Adrenal gland (tissue), 12 donors: ENCODE measurements around the gene DNAH9. TPM values are rescaled to one million over a fixed set of nuclear protein-coding genes. Genes with fewer than 3 reads are reported as not detected.

Source experiments
- DNase-seq, 7 donors: peaks; one replicate each; pipeline ENCODE4 v3.0.0-alpha.2; 2019 to 2020
- H3K27ac ChIP-seq, 5 donors: fragments of 200-600 bp; sonication (generic) in 4 of 5; 1 replicate in 3 of 5; 2 replicates in 2 of 5; pipeline versions ENCODE4 v1.5.1 to v1.8.0; 2016 to 2020; ENCODE audit warnings: mild to moderate bottlenecking in 1 of 5
- H3K27me3 ChIP-seq: fragments of 200-600 bp; 2 replicates; pipeline ENCODE4 v1.8.0; 2021
- H3K36me3 ChIP-seq, 2 donors: fragments of 200-600 bp; replicated peaks in 1 of 2; 1 replicate in 1 of 2; 2 replicates in 1 of 2; pipeline versions ENCODE4 v1.5.1 to v1.8.0; 2018 to 2022
- H3K4me1 ChIP-seq, 2 donors: fragments of 200-600 bp; replicated peaks in 1 of 2; 1 replicate in 1 of 2; 2 replicates in 1 of 2; pipeline versions ENCODE4 v1.5.1 to v1.8.0; 2018 to 2021
- H3K4me3 ChIP-seq, 4 donors: fragments of 200-600 bp; sonication (generic) in 3 of 4; one replicate each; pipeline ENCODE4 v1.5.1; 2016 to 2018
- H3K9me3 ChIP-seq, 3 donors: fragments of 200-600 bp; sonication (generic) in 1 of 3; replicated peaks in 1 of 3; 1 replicate in 2 of 3; 2 replicates in 1 of 3; pipeline versions ENCODE4 v1.5.1 to v1.8.0; 2016 to 2021
- POLR2A ChIP-seq, 2 donors: fragments of 450-650 bp; IDR thresholded peaks; one replicate each; pipeline ENCODE4 v1.6.1; 2017; ENCODE audit warnings: antibody characterized with exemption in 2 of 2, mild to moderate bottlenecking in 2 of 2, moderate library complexity in 1 of 2
- WGBS, 4 donors: extraction: QIAGEN DNeasy Blood & Tissue Kit in 2 of 4; methylation state at CpG; one replicate each; pipeline versions ENCODE4 v1.1.5 to v1.1.7; 2013 to 2017; 5-methylcytosine and 5-hydroxymethylcytosine counted together
- intact Hi-C, 2 donors: fragments of 100-400 bp; cut with DNase I; formaldehyde crosslinking; loops; one replicate each; pipeline versions ENCODE4 v1.14.1 to v1.15.0; 2022 to 2023
- polyA plus RNA-seq, 3 donors: library from polyadenylated mRNA; stranded (reverse); fragments of 200-250 nt in 2 of 3; fragments of 350-450 nt in 1 of 3; fragmentation: Illumina TruSeq in 1 of 3; extraction: RNeasy Lipid Tissue Mini Kit (QIAGEN cat#74804) in 1 of 3; gene quantifications; one replicate each; pipeline ENCODE4 v1.2.3, GENCODE V29; 2013 to 2014
- total RNA-seq, 9 donors: library from RNA; depleted of rRNA in 4 of 9; stranded (reverse); fragments of >200 nt in 4 of 9; fragments of 120-200 nt in 1 of 9; fragmentation: NEBNext Ultra II Directional in 1 of 9; extraction: Animal tissue kit (Norgen Biotek cat#: 25700) in 1 of 9; gene quantifications; one replicate each; pipeline versions ENCODE4 v1.1.0 to v1.2.4, GENCODE V29; 2013 to 2023
- TF ChIP-seq, protein P1 (sequence below), 6 experiments: fragments of 450-650 bp in 4 of 6; fragments of 200-600 bp in 2 of 6; sonication (generic) in 1 of 6; IDR thresholded peaks; 1 replicate in 5 of 6; 2 replicates in 1 of 6; pipeline versions ENCODE4 v1.5.1 to v1.8.0; 2016 to 2021; ENCODE audit warnings: antibody characterized with exemption in 6 of 6, mild to moderate bottlenecking in 2 of 6, moderate library complexity in 1 of 6
- donor health status: healthy with polysubstance abuse.
- donor health status: Bipolar disorder and iron deficiency.
- donor health status: DM: yes; HTN: yes; CAD: no.
- donor health status: DM: no; HTN: no; CAD: no.
- donor health status: DM: no; HTN: no; CAD: no.
- donor health status: DM: yes; HTN: yes; CAD: no.

DNAH9 gene
- total and polyA plus RNA-seq, 12 donors, result 0.28 to 3.5 (median 1.2) TPM

DNA sequence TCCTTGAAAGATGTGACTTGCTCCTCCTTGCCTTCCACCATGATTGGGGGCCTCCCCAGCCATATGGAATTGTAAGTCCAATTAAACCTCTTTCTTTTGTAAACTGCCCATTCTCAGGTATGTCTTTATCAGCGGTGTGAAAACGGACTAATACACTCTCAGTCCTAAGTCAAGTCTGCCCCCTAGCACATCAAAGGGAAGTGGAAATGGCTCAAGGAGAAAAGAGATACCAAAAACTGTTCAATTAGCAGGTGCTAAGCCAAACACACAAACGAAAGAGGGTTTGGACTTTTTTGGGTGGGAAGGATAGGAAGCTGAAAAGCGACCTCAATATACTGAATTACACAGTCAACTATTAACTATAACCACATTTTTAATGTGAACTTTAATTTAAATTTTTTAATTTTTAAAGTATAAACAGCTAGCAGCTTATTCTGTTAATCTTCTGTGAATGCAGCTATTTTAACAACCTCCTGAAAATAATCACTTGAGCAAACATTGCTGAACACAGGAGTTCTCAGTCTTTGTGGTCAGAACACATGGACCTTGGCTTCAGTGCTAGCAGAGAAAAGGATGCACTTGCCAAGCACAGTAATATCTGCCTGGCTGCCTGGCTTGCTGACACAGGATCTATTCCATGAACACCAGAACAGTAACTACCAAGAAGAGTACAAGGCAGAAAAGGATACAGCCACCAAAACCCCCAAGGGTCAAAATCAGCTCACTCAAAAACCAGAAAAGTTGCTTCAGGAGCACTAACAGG lies 388.1 kb downstream of the DNAH9 start:
- Histone ChIP-seq H3K4me3 (no peak overlapping the region), H3K9me3 (no peaks in the 10 kb centered on the region), H3K27ac (no peak overlapping the region), H3K36me3 (peaks cover 0 to 20% of the 10 kb centered on the region in 2 donors), H3K27me3 (no peaks in the 10 kb centered on the region), H3K4me1 (no peaks in the 10 kb centered on the region)
- WGBS, 4 donors, result 80 to 89% (median 88%) methylated on average over 4 of the region's 4 CpGs
- TF ChIP-seq, protein P1, sequence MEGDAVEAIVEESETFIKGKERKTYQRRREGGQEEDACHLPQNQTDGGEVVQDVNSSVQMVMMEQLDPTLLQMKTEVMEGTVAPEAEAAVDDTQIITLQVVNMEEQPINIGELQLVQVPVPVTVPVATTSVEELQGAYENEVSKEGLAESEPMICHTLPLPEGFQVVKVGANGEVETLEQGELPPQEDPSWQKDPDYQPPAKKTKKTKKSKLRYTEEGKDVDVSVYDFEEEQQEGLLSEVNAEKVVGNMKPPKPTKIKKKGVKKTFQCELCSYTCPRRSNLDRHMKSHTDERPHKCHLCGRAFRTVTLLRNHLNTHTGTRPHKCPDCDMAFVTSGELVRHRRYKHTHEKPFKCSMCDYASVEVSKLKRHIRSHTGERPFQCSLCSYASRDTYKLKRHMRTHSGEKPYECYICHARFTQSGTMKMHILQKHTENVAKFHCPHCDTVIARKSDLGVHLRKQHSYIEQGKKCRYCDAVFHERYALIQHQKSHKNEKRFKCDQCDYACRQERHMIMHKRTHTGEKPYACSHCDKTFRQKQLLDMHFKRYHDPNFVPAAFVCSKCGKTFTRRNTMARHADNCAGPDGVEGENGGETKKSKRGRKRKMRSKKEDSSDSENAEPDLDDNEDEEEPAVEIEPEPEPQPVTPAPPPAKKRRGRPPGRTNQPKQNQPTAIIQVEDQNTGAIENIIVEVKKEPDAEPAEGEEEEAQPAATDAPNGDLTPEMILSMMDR (IDR thresholded peaks at IDR 0.05), result no peak
- no peak for TF ChIP-seq POLR2A (IDR thresholded peaks at IDR 0.05)
- intact Hi-C loops, result no loop called here
- no peak for DNase-seq

DNA sequence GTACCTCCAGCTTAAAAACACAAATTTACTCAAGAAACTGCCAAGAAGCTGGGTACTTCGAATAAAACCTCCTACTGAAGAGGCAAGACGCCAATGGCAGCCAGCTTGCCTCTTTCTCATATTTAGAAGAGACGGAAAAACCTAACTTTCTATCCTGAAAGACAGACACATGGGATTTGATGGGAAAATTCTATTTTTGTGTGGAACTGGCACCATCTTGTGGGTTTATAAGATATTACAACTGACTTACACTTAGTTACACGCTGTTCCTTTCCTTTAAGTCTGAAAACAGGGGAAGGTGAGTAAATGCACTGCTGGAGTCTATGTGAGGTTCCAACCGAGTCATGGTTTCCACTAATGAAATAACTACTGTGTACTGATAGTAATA lies 388.7 kb downstream of the DNAH9 start:
- Histone ChIP-seq H3K9me3 (no peaks in the 10 kb centered on the region), H3K4me3 (no peak overlapping the region), H3K27ac (no peak overlapping the region), H3K4me1 (no peaks in the 10 kb centered on the region), H3K27me3 (no peaks in the 10 kb centered on the region), H3K36me3 (peaks cover 0 to 20% of the 10 kb centered on the region in 2 donors)
- TF ChIP-seq, protein P1 (IDR thresholded peaks at IDR 0.05), result peak; percentile 43 to 74 (median 56)
- TF ChIP-seq POLR2A (IDR thresholded peaks at IDR 0.05), result no peak
- 20 to 40% (median 34%) methylated on average over 5 of the region's 5 CpGs for WGBS, 4 donors
- intact Hi-C loops, result no loop called here
- no peak for DNase-seq

DNA sequence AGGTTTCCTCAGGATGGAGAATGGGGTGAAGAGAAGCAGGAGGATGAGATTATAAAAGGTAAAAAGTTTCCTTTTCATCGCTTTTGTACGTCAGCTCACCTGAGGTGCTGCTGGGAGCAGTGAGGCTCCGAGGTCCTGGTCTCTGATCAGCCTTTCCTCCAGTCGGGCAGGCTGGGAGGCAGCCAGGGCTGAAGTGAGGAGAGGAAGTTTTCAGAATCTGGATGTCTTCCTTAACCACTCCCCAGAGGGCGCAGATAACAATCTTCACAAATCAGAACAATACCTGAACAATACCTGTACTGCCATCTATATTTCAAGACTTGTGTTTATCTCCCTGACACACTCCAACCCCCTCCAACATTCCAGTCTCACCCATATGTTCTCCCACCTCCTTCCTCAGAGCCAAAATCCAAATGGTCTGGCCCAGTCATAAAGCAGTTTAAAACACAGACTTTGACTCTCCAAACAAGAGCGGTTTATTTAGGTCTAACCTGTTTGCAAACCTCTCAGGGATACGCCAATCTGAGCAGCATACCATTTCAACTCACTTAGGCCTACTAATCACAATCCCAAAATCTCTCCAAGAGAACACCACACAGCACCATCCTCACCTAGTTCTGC lies 392.2 kb downstream of the DNAH9 start:
- Histone ChIP-seq H3K27me3 (no peaks in the 10 kb centered on the region), H3K27ac (no peak overlapping the region), H3K9me3 (no peaks in the 10 kb centered on the region), H3K4me1 (no peaks in the 10 kb centered on the region), H3K4me3 (no peak overlapping the region), H3K36me3 (peaks cover 0 to 9% of the 10 kb centered on the region in 2 donors)
- no peak for TF ChIP-seq POLR2A (IDR thresholded peaks at IDR 0.05)
- TF ChIP-seq, protein P1 (IDR thresholded peaks at IDR 0.05), result no peak
- WGBS, 4 donors, result 90 to 92% (median 91%) methylated on average over 7 of the region's 7 CpGs
- intact Hi-C loops, result no loop called here
- no peak for DNase-seq

DNA sequence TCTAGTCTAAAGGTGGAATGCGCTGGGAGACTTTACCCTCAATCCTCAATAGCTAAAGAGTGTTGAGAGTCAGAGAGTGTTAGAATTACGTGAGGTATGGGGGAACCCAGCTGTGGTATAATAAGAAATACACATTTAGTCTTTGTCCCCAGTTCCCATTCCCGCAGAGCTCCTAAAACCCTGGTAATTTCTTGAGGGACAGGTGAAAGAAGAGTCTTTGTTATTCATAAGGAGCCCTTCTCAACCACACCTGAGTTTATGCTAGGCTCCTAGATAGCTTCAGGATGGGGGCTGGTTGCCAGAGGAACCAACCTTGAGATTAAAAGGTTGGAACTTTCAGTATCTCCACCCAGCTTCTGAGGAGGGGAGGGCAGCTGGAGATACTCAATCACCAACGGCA lies 393.2 kb downstream of the DNAH9 start:
- peaks cover 0 to 7% of the 10 kb centered on the region in 2 donors for H3K4me1 ChIP-seq
- intact Hi-C loops, result no loop called here
- H3K4me3 ChIP-seq, result no peak overlapping the region
- H3K36me3 ChIP-seq, result peaks cover 0 to 9% of the 10 kb centered on the region in 2 donors
- no peak for DNase-seq
- H3K27ac ChIP-seq, result no peak overlapping the region
- TF ChIP-seq POLR2A (IDR thresholded peaks at IDR 0.05), result no peak
- TF ChIP-seq, protein P1 (IDR thresholded peaks at IDR 0.05), result no peak
- 70 to 73% (median 71%) methylated on average over 4 of the region's 4 CpGs for WGBS, 4 donors
- no peaks in the 10 kb centered on the region for H3K27me3 ChIP-seq
- H3K9me3 ChIP-seq, result no peaks in the 10 kb centered on the region
